Right ventricle myocardium inferior (tissue), 1 donor: ENCODE data around the gene ZNF804B. TPM values are rescaled to one million over a fixed set of nuclear protein-coding genes. Genes with fewer than 3 reads are reported as not detected.

Experiments used
- ATAC-seq: fragments of 200-7000 bp; cut with Tn5 transposase; one replicate; pipeline ENCODE4 v1.9.1; 2020; ENCODE audit warnings: mild to moderate bottlenecking, moderate library complexity
- DNase-seq: peaks from one replicate; pipeline ENCODE4 v3.0.0; 2021; ENCODE audit errors: missing footprints
- intact Hi-C: fragments of 100-400 bp; cut with DNase I; formaldehyde crosslinking; loops from one replicate; pipeline ENCODE4 v1.11.0; 2022
- total RNA-seq: library from RNA; stranded (reverse); fragmentation: NEBNext Ultra II Directional; extraction: Animal tissue kit (Norgen Biotek cat#: 25700); gene quantifications from one replicate; pipeline ENCODE4 v1.2.1, GENCODE V29; 2021
- donor health status: DM: no; HTN: yes; CAD: no; lungs with severe emphysema.

ZNF804B gene
- total RNA-seq, 1 donor from 2014 or later, result not detected

- intact Hi-C loops, result no loop called here
- ATAC-seq (no peak), DNase-seq (no peak)
Observed at GRCh38 chr7:89042940-89043339, 283.4 kb downstream of the ZNF804B start.

GRCh38 chr7:89049043-89049442 lies 289.5 kb downstream of the ZNF804B start:
- ATAC-seq, result no peak
- intact Hi-C loops, result no loop called here
- DNase-seq, result no peak

GRCh38 chr7:89053130-89053529 lies 293.6 kb downstream of the ZNF804B start:
- ATAC-seq, result no peak
- intact Hi-C loops, result no loop called here
- no peak for DNase-seq

GRCh38 chr7:89054361-89054760 lies 294.9 kb downstream of the ZNF804B start:
- no peak for DNase-seq
- intact Hi-C loops, result no loop called here
- no peak for ATAC-seq

- intact Hi-C loops, result no loop called here
- DNase-seq (no peak), ATAC-seq (no peak)
Observed at GRCh38 chr7:89060234-89060633, 300.7 kb downstream of the ZNF804B start.

- intact Hi-C loops, result no loop called here
- ATAC-seq, result no peak
- DNase-seq, result no peak
Observed at GRCh38 chr7:89064831-89065230, 305.3 kb downstream of the ZNF804B start.

GRCh38 chr7:89067048-89067447 lies 307.5 kb downstream of the ZNF804B start:
- intact Hi-C loops, result no loop called here
- ATAC-seq, result no peak
- no peak for DNase-seq

GRCh38 chr7:89072081-89072480 lies 312.6 kb downstream of the ZNF804B start:
- DNase-seq (no peak), ATAC-seq (no peak)
- intact Hi-C loops, result no loop called here

- no peak for DNase-seq
- intact Hi-C loops, result no loop called here
- no peak for ATAC-seq
Observed at GRCh38 chr7:89073776-89074175, 314.3 kb downstream of the ZNF804B start.

GRCh38 chr7:89077992-89078391 lies 318.5 kb downstream of the ZNF804B start:
- no peak for DNase-seq
- ATAC-seq, result no peak
- intact Hi-C loops, result no loop called here

- intact Hi-C loops, result no loop called here
- DNase-seq (no peak), ATAC-seq (no peak)
Observed at GRCh38 chr7:89085580-89085979, 326.1 kb downstream of the ZNF804B start.

- no peak for ATAC-seq
- DNase-seq, result no peak
- intact Hi-C loops, result no loop called here
Observed at GRCh38 chr7:89091550-89091949, 332.1 kb downstream of the ZNF804B start.

GRCh38 chr7:89094269-89094668 lies 334.8 kb downstream of the ZNF804B start:
- DNase-seq, result no peak
- ATAC-seq, result no peak
- intact Hi-C loops, result no loop called here

GRCh38 chr7:89103564-89103963 lies 344.1 kb downstream of the ZNF804B start:
- no peak for ATAC-seq
- intact Hi-C loops, result no loop called here
- no peak for DNase-seq

- ATAC-seq (no peak), DNase-seq (no peak)
- intact Hi-C loops, result no loop called here
Observed at GRCh38 chr7:89104748-89105685, 345.5 kb downstream of the ZNF804B start.

- intact Hi-C loops, result no loop called here
- ATAC-seq, result no peak
Observed at GRCh38 chr7:89123871-89124270, 364.4 kb downstream of the ZNF804B start.

GRCh38 chr7:89129600-89130375 lies 370.3 kb downstream of the ZNF804B start:
- ATAC-seq, result no peak
- DNase-seq, result no peak
- intact Hi-C loops, result no loop called here

More at GRCh38 chr7:89123871-89124270, 364.4 kb downstream of the ZNF804B start:
- no peak for DNase-seq

- intact Hi-C loops, result no loop called here
- DNase-seq (no peak), ATAC-seq (no peak)
Observed at GRCh38 chr7:89133357-89133756, 373.9 kb downstream of the ZNF804B start.

GRCh38 chr7:89133819-89134218 lies 374.3 kb downstream of the ZNF804B start:
- ATAC-seq, result no peak
- DNase-seq, result no peak
- intact Hi-C loops, result no loop called here

- intact Hi-C loops, result no loop called here
- ATAC-seq, result no peak
- no peak for DNase-seq
Observed at GRCh38 chr7:89145801-89146200, 386.3 kb downstream of the ZNF804B start.
